Measurements from ENCODE around the gene ST7. TPM values are rescaled to one million over a fixed set of nuclear protein-coding genes. Genes with fewer than 3 reads are reported as not detected.

The ST7 gene
- total RNA-seq, 3 donors from 2014 or later (not counting 1 experiment from before 2014, with no cell fraction given): 9.8 to 15.7 (median 12.9) TPM

DNA sequence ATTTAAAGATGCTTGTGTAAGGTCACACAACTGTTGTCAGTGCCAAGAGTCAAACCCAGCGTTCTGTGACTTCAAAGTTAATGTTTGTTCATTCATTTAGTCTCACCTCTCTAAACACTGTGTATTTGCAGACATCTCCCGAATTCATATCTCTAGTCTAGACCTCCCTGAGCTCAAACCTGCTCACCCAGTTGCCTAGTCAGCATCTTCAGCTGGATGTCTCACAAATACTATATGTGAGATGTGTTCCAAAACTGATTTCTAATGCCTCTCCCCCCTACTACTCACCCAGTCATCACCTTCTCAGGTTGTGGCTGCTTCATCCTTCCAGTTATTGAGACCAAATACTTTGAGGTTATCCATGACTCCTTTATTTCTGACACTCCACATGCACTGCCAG, 91.4 kb downstream of the ST7 start:
- Mint-ChIP-seq H3K4me1 (peaks cover 24 to 25% of the 10 kb centered on the region in 2 donors), H3K27me3 (ENCODE audit: low read depth in 2 of 2) (no peaks in the 10 kb centered on the region), H3K4me3 (no peak overlapping the region), H3K27ac (no peak overlapping the region), H3K9me3 (no peaks in the 10 kb centered on the region), H3K36me3 (no peaks in the 10 kb centered on the region)
- Histone ChIP-seq H3K27ac (ENCODE audit: low read length) (no peak overlapping the region), H3K4me3 (ENCODE audit: low read length) (no peak overlapping the region), H3K9me3 (ENCODE audit: control insufficient read depth, insufficient read depth, low read length) (no peaks in the 10 kb centered on the region), H3K4me1 (ENCODE audit: control insufficient read depth, insufficient read depth, low read length) (no peaks in the 10 kb centered on the region), H3K27me3 (ENCODE audit: control insufficient read depth, insufficient read depth, low read length) (no peaks in the 10 kb centered on the region), H3K36me3 (ENCODE audit: control insufficient read depth, insufficient read depth, low read length) (no peaks in the 10 kb centered on the region)
- 90% methylated on average over 2 of the region's 2 CpGs for WGBS (ENCODE audit: insufficient coverage)
- no peak for DNase-seq
- intact Hi-C loops (cut with micrococcal nuclease): no loop called here
- ATAC-seq: no peak
- no peak for TF ChIP-seq CTCF (IDR thresholded peaks at IDR 0.05)

DNA sequence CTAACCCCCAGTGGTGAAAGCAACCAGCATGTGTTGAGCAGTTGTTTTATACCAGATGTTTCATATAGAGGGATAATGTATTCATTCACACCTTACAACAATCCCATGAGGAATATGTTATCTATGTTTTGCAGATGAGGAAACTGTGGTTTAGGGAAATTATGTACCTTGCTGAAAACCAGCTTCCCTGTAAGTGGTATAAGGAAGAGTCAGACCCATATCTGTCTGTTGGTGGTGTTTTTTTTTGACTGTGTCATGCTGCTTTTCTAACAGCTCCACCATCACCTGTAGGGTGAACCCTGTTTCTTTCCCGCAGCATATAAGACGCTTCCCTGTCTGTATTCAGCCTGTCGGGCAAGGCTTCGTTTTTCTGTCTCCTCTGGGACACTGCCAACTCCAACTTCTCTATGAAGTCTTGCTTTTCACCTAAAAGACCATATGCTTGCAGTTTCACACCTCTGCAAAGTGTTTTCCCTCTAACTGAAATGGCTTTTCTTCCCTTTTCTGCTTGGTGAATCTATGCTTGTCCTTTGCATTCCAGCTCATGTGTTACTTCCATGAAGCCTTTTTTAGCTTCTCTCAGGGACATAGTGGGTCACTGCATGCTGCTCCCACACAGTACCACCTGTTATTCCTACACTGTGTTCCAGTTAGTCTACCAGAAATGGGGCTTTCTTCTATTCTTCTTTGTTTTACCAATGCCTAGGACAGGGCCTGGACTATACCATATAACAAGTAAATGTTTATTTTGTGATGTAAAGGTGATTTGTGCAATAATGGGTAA, 92.8 kb downstream of the ST7 start:
- ATAC-seq: no peak
- intact Hi-C loops (cut with micrococcal nuclease): no loop called here
- no peak for DNase-seq
- TF ChIP-seq CTCF (IDR thresholded peaks at IDR 0.05): no peak
- Histone ChIP-seq H3K27me3 (ENCODE audit: control insufficient read depth, insufficient read depth, low read length) (no peaks in the 10 kb centered on the region), H3K36me3 (ENCODE audit: control insufficient read depth, insufficient read depth, low read length) (no peaks in the 10 kb centered on the region), H3K4me3 (ENCODE audit: low read length) (no peak overlapping the region), H3K9me3 (ENCODE audit: control insufficient read depth, insufficient read depth, low read length) (no peaks in the 10 kb centered on the region), H3K4me1 (ENCODE audit: control insufficient read depth, insufficient read depth, low read length) (no peaks in the 10 kb centered on the region), H3K27ac (ENCODE audit: low read length) (no peak overlapping the region)
- Mint-ChIP-seq H3K4me3 (no peak overlapping the region), H3K9me3 (no peaks in the 10 kb centered on the region), H3K4me1 (peaks cover 26 to 27% of the 10 kb centered on the region in 2 donors), H3K27ac (no peak overlapping the region), H3K36me3 (no peaks in the 10 kb centered on the region), H3K27me3 (ENCODE audit: low read depth in 2 of 2) (no peaks in the 10 kb centered on the region)
- 71% methylated on average over 4 of the region's 4 CpGs for WGBS (ENCODE audit: insufficient coverage)

DNA sequence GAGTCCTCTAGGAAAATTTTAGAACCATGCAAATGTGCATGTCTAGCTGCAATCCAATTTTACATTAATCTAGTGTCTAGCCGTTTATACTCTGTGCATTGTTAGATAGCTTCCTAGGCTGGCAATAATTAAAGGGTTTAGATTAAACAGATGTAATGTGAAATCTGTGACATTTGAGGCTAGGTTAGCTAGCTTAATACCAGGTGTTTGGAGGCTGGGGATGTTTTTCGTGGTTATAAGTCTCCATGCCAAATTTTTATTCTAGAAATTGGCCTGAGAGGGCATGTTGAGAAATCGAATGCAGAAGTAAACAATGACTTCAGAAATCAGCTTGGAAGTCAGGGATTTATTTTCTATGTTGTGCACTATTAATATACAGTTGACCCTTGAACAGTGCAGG, 94.2 kb downstream of the ST7 start:
- H3K27me3 Mint-ChIP-seq (ENCODE audit: low read depth in 2 of 2): no peaks in the 10 kb centered on the region
- H3K9me3 Mint-ChIP-seq: peaks cover 0 to 3% of the 10 kb centered on the region in 2 donors
- H3K9me3 ChIP-seq (ENCODE audit: control insufficient read depth, insufficient read depth, low read length): no peaks in the 10 kb centered on the region
- H3K27ac ChIP-seq (ENCODE audit: low read length): no peak overlapping the region
- no peaks in the 10 kb centered on the region for H3K36me3 ChIP-seq (ENCODE audit: control insufficient read depth, insufficient read depth, low read length)
- intact Hi-C loops (cut with micrococcal nuclease): no loop called here
- H3K4me3 ChIP-seq (ENCODE audit: low read length): no peak overlapping the region
- no peaks in the 10 kb centered on the region for H3K27me3 ChIP-seq (ENCODE audit: control insufficient read depth, insufficient read depth, low read length)
- H3K4me1 ChIP-seq (ENCODE audit: control insufficient read depth, insufficient read depth, low read length): no peaks in the 10 kb centered on the region
- 70% methylated on average over 3 of the region's 3 CpGs for WGBS (ENCODE audit: insufficient coverage)
- DNase-seq (no peak), ATAC-seq (no peak)
- peaks cover 31 to 34% of the 10 kb centered on the region in 2 donors for H3K4me1 Mint-ChIP-seq
- H3K27ac Mint-ChIP-seq: no peak overlapping the region
- no peak for TF ChIP-seq CTCF (IDR thresholded peaks at IDR 0.05)
- H3K36me3 Mint-ChIP-seq: no peaks in the 10 kb centered on the region
- H3K4me3 Mint-ChIP-seq: no peak overlapping the region

Data from natural killer cell (primary cell).